Liver (tissue), 3 donors: Measurements from ENCODE around the gene DSCAML1.

Experiments used
- RXRA ChIP-seq, 2 donors: IDR thresholded peaks; 2 replicates each; pipeline ENCODE4 v1.6.1; 2017 to 2018; ENCODE audit warnings: antibody characterized with exemption in 2 of 2, mild to moderate bottlenecking in 1 of 2
- SP1 ChIP-seq: IDR thresholded peaks from 2 replicates; pipeline ENCODE4 v1.6.1; 2018; ENCODE audit warnings: antibody characterized with exemption, mild to moderate bottlenecking
- YY1 ChIP-seq: IDR thresholded peaks from 2 replicates; pipeline ENCODE4 v1.6.1; 2016; ENCODE audit warnings: antibody characterized with exemption, mild to moderate bottlenecking
- TF ChIP-seq, protein P1 (sequence below): fragments of 150-350 bp; IDR thresholded peaks from 2 replicates; pipeline ENCODE4 v1.5.1; 2017; ENCODE audit warnings: improper control_type of control experiment, low read depth, low read length; ENCODE audit not compliant: missing input control
- TF ChIP-seq, protein P2 (sequence below): IDR thresholded peaks from 2 replicates; pipeline ENCODE4 v1.6.1; 2016; ENCODE audit warnings: antibody characterized with exemption
- TF ChIP-seq, protein P3 (sequence below): IDR thresholded peaks from 2 replicates; pipeline ENCODE4 v1.6.1; 2016; ENCODE audit warnings: antibody characterized with exemption, mild to moderate bottlenecking
- TF ChIP-seq, protein P4 (sequence below): IDR thresholded peaks from 2 replicates; pipeline ENCODE4 v1.6.1; 2016; ENCODE audit warnings: antibody characterized with exemption
- donor health status: healthy.
- donor health status: healthy.

DNA sequence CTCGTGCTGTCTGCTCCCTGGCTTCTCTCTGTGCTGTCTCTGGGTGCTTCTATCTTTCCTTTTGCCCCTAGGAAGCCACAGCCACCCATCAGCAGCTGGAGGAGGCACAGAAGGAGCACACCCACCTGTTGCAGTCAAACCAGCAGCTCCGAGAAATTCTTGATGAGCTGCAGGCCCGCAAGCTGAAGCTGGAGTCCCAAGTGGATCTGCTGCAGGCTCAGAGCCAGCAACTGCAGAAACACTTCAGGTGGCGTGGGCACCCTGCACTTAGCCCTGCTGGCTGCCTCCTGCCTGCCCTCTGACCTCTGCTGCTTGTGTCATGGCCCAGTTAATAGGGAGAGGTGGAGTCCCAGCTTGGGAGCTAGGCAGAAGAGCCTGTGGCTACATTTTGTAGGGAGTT lies 401.5 kb downstream of the DSCAML1 start:
- TF ChIP-seq, protein P1, sequence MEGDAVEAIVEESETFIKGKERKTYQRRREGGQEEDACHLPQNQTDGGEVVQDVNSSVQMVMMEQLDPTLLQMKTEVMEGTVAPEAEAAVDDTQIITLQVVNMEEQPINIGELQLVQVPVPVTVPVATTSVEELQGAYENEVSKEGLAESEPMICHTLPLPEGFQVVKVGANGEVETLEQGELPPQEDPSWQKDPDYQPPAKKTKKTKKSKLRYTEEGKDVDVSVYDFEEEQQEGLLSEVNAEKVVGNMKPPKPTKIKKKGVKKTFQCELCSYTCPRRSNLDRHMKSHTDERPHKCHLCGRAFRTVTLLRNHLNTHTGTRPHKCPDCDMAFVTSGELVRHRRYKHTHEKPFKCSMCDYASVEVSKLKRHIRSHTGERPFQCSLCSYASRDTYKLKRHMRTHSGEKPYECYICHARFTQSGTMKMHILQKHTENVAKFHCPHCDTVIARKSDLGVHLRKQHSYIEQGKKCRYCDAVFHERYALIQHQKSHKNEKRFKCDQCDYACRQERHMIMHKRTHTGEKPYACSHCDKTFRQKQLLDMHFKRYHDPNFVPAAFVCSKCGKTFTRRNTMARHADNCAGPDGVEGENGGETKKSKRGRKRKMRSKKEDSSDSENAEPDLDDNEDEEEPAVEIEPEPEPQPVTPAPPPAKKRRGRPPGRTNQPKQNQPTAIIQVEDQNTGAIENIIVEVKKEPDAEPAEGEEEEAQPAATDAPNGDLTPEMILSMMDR = no peak
- TF ChIP-seq, protein P2, sequence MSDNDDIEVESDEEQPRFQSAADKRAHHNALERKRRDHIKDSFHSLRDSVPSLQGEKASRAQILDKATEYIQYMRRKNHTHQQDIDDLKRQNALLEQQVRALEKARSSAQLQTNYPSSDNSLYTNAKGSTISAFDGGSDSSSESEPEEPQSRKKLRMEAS = no peak
- TF ChIP-seq, protein P3, sequence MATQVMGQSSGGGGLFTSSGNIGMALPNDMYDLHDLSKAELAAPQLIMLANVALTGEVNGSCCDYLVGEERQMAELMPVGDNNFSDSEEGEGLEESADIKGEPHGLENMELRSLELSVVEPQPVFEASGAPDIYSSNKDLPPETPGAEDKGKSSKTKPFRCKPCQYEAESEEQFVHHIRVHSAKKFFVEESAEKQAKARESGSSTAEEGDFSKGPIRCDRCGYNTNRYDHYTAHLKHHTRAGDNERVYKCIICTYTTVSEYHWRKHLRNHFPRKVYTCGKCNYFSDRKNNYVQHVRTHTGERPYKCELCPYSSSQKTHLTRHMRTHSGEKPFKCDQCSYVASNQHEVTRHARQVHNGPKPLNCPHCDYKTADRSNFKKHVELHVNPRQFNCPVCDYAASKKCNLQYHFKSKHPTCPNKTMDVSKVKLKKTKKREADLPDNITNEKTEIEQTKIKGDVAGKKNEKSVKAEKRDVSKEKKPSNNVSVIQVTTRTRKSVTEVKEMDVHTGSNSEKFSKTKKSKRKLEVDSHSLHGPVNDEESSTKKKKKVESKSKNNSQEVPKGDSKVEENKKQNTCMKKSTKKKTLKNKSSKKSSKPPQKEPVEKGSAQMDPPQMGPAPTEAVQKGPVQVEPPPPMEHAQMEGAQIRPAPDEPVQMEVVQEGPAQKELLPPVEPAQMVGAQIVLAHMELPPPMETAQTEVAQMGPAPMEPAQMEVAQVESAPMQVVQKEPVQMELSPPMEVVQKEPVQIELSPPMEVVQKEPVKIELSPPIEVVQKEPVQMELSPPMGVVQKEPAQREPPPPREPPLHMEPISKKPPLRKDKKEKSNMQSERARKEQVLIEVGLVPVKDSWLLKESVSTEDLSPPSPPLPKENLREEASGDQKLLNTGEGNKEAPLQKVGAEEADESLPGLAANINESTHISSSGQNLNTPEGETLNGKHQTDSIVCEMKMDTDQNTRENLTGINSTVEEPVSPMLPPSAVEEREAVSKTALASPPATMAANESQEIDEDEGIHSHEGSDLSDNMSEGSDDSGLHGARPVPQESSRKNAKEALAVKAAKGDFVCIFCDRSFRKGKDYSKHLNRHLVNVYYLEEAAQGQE = no peak
- no peak for TF ChIP-seq YY1
- no peak for TF ChIP-seq SP1
- TF ChIP-seq RXRA (IDR thresholded peaks at IDR 0.05) = no peak
- TF ChIP-seq, protein P4, sequence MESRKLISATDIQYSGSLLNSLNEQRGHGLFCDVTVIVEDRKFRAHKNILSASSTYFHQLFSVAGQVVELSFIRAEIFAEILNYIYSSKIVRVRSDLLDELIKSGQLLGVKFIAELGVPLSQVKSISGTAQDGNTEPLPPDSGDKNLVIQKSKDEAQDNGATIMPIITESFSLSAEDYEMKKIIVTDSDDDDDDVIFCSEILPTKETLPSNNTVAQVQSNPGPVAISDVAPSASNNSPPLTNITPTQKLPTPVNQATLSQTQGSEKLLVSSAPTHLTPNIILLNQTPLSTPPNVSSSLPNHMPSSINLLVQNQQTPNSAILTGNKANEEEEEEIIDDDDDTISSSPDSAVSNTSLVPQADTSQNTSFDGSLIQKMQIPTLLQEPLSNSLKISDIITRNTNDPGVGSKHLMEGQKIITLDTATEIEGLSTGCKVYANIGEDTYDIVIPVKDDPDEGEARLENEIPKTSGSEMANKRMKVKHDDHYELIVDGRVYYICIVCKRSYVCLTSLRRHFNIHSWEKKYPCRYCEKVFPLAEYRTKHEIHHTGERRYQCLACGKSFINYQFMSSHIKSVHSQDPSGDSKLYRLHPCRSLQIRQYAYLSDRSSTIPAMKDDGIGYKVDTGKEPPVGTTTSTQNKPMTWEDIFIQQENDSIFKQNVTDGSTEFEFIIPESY = no peak
